ENCODE results near the gene KDM4D.
"Not testable (repeated sequence)": the region's sequence is repeated elsewhere in the genome, so short reads cannot be mapped to it uniquely, and the experiment has no call there.

KDM4D gene

GRCh38 chr11:94959179-94959578 is 14.3 kb upstream of the KDM4D start:
- DNase-seq = no peak

GRCh38 chr11:94960488-94960887 is 13.0 kb upstream of the KDM4D start:
- peak; percentile 13 for DNase-seq

GRCh38 chr11:94961255-94961654 is 12.3 kb upstream of the KDM4D start:
- DNase-seq = peak; percentile 15

- no peak for DNase-seq
These were observed 8.6 kb upstream of the KDM4D start for GRCh38 chr11:94964934-94965333.

- DNase-seq = no peak
These were observed 5.1 kb upstream of the KDM4D start for GRCh38 chr11:94968334-94968958.

GRCh38 chr11:94972700-94973098 is 810 bp upstream of the KDM4D start:
- DNase-seq = no peak

GRCh38 chr11:94974178-94974577 is 669 bp downstream of the KDM4D start:
- no peak for DNase-seq

- DNase-seq = no peak
These were observed 2.1 kb downstream of the KDM4D start for GRCh38 chr11:94975599-94975998.

- no peak for DNase-seq
These were observed 13.9 kb downstream of the KDM4D start for GRCh38 chr11:94987378-94987777.

GRCh38 chr11:94988748-94989147 is 15.2 kb downstream of the KDM4D start:
- DNase-seq = no peak

- DNase-seq = no peak
These were observed 20.0 kb downstream of the KDM4D start for GRCh38 chr11:94993400-94993943.

- DNase-seq = no peak
These were observed 23.9 kb downstream of the KDM4D start for GRCh38 chr11:94997437-94997836.

- no peak for DNase-seq
These were observed 24.8 kb downstream of the KDM4D start for GRCh38 chr11:94998285-94998684.

- DNase-seq = no peak
These were observed 30.2 kb downstream of the KDM4D start for GRCh38 chr11:95003716-95004115.

- no peak for DNase-seq
These were observed 32.1 kb downstream of the KDM4D start for GRCh38 chr11:95005642-95006041.

- DNase-seq = no peak
These were observed 37.9 kb downstream of the KDM4D start for GRCh38 chr11:95011376-95011775.

- no peak for DNase-seq
These were observed 40.8 kb downstream of the KDM4D start for GRCh38 chr11:95014184-95014821.

GRCh38 chr11:95016139-95016538 is 42.6 kb downstream of the KDM4D start:
- no peak for DNase-seq

GRCh38 chr11:95021468-95021867 is 48.0 kb downstream of the KDM4D start:
- not testable (repeated sequence) for DNase-seq

- no peak for DNase-seq
These were observed 51.4 kb downstream of the KDM4D start, which contains the start of gene KDM4E for GRCh38 chr11:95024958-95025357. Gene KDM4E (plus strand): TSS chr11:95025258. CDS start chr11:95025558, 300 bp downstream.

GRCh38 chr11:95025594-95025993 is 52.1 kb downstream of the KDM4D start:
- DNase-seq = not testable (repeated sequence)

- no peak for DNase-seq
These were observed 54.8 kb downstream of the KDM4D start for GRCh38 chr11:95028357-95028756.

- no peak for DNase-seq
These were observed 59.5 kb downstream of the KDM4D start for GRCh38 chr11:95033051-95033450.

GRCh38 chr11:95035316-95035715 is 61.8 kb downstream of the KDM4D start:
- DNase-seq = peak; percentile 75
